HEK293 (cell line): ENCODE data around the gene CRACR2A.

Experiments used
- ZNF112 ChIP-seq: fragments of 450-650 bp; formaldehyde crosslinking; IDR thresholded peaks from 2 replicates; pipeline ENCODE4 v1.5.0; 2017; ENCODE audit warnings: missing biosample characterization, missing genetic modification characterization
- ZNF114 ChIP-seq: fragments of 450-650 bp; formaldehyde crosslinking; IDR thresholded peaks from 2 replicates; pipeline ENCODE4 v1.5.0; 2017; ENCODE audit warnings: missing biosample characterization, missing genetic modification characterization
- ZNF16 ChIP-seq: fragments of 450-650 bp; formaldehyde crosslinking; IDR thresholded peaks from 2 replicates; pipeline ENCODE4 v1.5.1; 2016; ENCODE audit warnings: low read depth, missing biosample characterization, missing genetic modification characterization
- ZNF211 ChIP-seq: fragments of 450-650 bp; formaldehyde crosslinking; IDR thresholded peaks from 2 replicates; pipeline ENCODE4 v1.5.1; 2016; ENCODE audit warnings: low read depth, missing biosample characterization, missing genetic modification characterization
- ZNF24 ChIP-seq: fragments of 450-650 bp; formaldehyde crosslinking; IDR thresholded peaks from 2 replicates; pipeline ENCODE4 v1.5.1; 2016; ENCODE audit warnings: missing biosample characterization, missing genetic modification characterization
- ZNF335 ChIP-seq: fragments of 450-650 bp; formaldehyde crosslinking; conservative IDR thresholded peaks from 2 replicates; pipeline ENCODE4 v1.5.1; 2016; ENCODE audit warnings: missing biosample characterization, missing genetic modification characterization
- ZNF48 ChIP-seq: fragments of 450-650 bp; formaldehyde crosslinking; IDR thresholded peaks from 2 replicates; pipeline ENCODE4 v1.5.1; 2016; ENCODE audit warnings: missing biosample characterization, missing genetic modification characterization
- ZNF707 ChIP-seq: fragments of 450-650 bp; formaldehyde crosslinking; IDR thresholded peaks from 2 replicates; pipeline ENCODE4 v1.5.1; 2016; ENCODE audit warnings: missing biosample characterization, missing genetic modification characterization
- ZNF76 ChIP-seq: fragments of 450-650 bp; formaldehyde crosslinking; IDR thresholded peaks from 2 replicates; pipeline ENCODE4; 2016; ENCODE audit warnings: low read depth, missing biosample characterization, missing genetic modification characterization, borderline replicate concordance
- TF ChIP-seq, protein P1 (sequence below): fragments of 450-650 bp; formaldehyde crosslinking; IDR thresholded peaks from 2 replicates; pipeline ENCODE4 v1.5.0; 2017; ENCODE audit warnings: missing biosample characterization, missing genetic modification characterization, borderline replicate concordance
- TF ChIP-seq, protein P2 (sequence below): fragments of 450-650 bp; formaldehyde crosslinking; IDR thresholded peaks from 2 replicates; pipeline ENCODE4 v1.5.1; 2016; ENCODE audit warnings: missing biosample characterization, missing genetic modification characterization
- TF ChIP-seq, protein P3 (sequence below): fragments of 450-650 bp; formaldehyde crosslinking; IDR thresholded peaks from 2 replicates; pipeline ENCODE4 v1.5.1; 2016; ENCODE audit warnings: missing biosample characterization, missing genetic modification characterization

DNA sequence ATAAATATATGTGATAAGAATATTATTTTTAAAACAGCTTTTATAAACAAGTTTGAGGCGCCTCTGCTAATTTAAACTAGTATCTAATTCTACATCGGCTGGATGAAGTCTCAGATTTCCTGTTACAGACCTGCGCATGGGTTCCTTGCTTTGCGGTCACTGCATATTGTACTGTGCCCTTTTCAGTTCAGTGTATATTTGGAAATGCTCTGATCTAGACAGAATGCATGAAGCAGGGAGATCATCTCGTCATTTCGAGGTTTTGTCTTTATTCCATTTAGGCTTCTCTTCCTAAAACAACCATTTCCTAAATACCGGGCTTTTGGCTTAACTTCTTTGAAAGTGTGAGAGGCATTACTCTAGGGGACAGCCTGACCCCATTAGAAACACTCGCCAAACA lies 25.6 kb downstream of the CRACR2A start:
- TF ChIP-seq, protein P1, sequence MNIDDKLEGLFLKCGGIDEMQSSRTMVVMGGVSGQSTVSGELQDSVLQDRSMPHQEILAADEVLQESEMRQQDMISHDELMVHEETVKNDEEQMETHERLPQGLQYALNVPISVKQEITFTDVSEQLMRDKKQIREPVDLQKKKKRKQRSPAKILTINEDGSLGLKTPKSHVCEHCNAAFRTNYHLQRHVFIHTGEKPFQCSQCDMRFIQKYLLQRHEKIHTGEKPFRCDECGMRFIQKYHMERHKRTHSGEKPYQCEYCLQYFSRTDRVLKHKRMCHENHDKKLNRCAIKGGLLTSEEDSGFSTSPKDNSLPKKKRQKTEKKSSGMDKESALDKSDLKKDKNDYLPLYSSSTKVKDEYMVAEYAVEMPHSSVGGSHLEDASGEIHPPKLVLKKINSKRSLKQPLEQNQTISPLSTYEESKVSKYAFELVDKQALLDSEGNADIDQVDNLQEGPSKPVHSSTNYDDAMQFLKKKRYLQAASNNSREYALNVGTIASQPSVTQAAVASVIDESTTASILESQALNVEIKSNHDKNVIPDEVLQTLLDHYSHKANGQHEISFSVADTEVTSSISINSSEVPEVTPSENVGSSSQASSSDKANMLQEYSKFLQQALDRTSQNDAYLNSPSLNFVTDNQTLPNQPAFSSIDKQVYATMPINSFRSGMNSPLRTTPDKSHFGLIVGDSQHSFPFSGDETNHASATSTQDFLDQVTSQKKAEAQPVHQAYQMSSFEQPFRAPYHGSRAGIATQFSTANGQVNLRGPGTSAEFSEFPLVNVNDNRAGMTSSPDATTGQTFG (tag by site-specific recombination): no peak
- TF ChIP-seq, protein P2, sequence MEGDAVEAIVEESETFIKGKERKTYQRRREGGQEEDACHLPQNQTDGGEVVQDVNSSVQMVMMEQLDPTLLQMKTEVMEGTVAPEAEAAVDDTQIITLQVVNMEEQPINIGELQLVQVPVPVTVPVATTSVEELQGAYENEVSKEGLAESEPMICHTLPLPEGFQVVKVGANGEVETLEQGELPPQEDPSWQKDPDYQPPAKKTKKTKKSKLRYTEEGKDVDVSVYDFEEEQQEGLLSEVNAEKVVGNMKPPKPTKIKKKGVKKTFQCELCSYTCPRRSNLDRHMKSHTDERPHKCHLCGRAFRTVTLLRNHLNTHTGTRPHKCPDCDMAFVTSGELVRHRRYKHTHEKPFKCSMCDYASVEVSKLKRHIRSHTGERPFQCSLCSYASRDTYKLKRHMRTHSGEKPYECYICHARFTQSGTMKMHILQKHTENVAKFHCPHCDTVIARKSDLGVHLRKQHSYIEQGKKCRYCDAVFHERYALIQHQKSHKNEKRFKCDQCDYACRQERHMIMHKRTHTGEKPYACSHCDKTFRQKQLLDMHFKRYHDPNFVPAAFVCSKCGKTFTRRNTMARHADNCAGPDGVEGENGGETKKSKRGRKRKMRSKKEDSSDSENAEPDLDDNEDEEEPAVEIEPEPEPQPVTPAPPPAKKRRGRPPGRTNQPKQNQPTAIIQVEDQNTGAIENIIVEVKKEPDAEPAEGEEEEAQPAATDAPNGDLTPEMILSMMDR: no peak
- no peak for TF ChIP-seq ZNF114 (tag by site-specific recombination)
- TF ChIP-seq, protein P3, sequence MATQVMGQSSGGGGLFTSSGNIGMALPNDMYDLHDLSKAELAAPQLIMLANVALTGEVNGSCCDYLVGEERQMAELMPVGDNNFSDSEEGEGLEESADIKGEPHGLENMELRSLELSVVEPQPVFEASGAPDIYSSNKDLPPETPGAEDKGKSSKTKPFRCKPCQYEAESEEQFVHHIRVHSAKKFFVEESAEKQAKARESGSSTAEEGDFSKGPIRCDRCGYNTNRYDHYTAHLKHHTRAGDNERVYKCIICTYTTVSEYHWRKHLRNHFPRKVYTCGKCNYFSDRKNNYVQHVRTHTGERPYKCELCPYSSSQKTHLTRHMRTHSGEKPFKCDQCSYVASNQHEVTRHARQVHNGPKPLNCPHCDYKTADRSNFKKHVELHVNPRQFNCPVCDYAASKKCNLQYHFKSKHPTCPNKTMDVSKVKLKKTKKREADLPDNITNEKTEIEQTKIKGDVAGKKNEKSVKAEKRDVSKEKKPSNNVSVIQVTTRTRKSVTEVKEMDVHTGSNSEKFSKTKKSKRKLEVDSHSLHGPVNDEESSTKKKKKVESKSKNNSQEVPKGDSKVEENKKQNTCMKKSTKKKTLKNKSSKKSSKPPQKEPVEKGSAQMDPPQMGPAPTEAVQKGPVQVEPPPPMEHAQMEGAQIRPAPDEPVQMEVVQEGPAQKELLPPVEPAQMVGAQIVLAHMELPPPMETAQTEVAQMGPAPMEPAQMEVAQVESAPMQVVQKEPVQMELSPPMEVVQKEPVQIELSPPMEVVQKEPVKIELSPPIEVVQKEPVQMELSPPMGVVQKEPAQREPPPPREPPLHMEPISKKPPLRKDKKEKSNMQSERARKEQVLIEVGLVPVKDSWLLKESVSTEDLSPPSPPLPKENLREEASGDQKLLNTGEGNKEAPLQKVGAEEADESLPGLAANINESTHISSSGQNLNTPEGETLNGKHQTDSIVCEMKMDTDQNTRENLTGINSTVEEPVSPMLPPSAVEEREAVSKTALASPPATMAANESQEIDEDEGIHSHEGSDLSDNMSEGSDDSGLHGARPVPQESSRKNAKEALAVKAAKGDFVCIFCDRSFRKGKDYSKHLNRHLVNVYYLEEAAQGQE (tag by site-specific recombination): no peak
- TF ChIP-seq ZNF335: no peak
- TF ChIP-seq ZNF48 (tag by site-specific recombination): no peak
- TF ChIP-seq ZNF112 (tag by site-specific recombination): no peak
- no peak for TF ChIP-seq ZNF76 (tag by site-specific recombination)
- no peak for TF ChIP-seq ZNF24 (tag by site-specific recombination)
- no peak for TF ChIP-seq ZNF707
- no peak for TF ChIP-seq ZNF211 (tag by site-specific recombination)
- no peak for TF ChIP-seq ZNF16 (tag by site-specific recombination)
